22Rv1 (cell line): ENCODE measurements around the gene SND1.

Source experiments
- H3K27ac ChIP-seq: fragments of 450-650 bp; 2 replicates; pipeline ENCODE4 v1.5.1; 2017
- ZFX ChIP-seq: fragments of 450-650 bp; IDR thresholded peaks from 2 replicates; pipeline ENCODE4 v1.6.1; 2017; ENCODE audit warnings: antibody characterized with exemption, borderline replicate concordance
- TF ChIP-seq, protein P1 (sequence below): fragments of 450-650 bp; IDR thresholded peaks from 2 replicates; pipeline ENCODE4 v1.5.1; 2017; ENCODE audit warnings: mild to moderate bottlenecking

Gene SND1

DNA sequence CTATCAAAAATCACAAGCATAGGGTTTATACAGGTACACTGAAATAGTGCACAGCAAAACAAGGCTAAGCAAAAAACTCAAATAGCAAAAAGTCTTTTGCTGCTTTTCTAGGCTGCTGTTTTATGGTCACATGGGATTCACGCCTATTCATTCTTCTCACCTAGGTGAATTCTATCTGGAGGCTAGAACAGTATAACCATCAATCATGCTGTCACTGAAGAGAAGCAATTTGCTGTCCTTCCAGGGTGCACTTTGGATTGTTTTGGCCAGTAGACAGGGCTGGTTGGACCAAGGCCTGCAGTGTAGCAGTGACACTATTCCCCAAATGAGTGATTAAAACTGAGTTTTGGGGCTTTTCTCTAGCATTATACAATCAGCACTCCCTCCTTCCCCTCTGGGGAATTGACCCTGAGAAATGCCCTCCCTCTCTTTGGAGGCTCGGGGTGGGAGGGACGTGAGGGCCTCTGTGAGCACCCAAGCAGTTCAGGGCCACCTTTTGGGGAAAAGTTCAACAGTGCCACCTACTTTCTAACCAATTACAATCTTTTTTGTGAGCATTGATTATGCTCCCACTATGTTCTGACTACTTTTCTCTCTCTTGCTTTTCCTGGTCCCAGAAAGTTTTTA lies 16.2 kb upstream of the SND1 start:
- TF ChIP-seq, protein P1, sequence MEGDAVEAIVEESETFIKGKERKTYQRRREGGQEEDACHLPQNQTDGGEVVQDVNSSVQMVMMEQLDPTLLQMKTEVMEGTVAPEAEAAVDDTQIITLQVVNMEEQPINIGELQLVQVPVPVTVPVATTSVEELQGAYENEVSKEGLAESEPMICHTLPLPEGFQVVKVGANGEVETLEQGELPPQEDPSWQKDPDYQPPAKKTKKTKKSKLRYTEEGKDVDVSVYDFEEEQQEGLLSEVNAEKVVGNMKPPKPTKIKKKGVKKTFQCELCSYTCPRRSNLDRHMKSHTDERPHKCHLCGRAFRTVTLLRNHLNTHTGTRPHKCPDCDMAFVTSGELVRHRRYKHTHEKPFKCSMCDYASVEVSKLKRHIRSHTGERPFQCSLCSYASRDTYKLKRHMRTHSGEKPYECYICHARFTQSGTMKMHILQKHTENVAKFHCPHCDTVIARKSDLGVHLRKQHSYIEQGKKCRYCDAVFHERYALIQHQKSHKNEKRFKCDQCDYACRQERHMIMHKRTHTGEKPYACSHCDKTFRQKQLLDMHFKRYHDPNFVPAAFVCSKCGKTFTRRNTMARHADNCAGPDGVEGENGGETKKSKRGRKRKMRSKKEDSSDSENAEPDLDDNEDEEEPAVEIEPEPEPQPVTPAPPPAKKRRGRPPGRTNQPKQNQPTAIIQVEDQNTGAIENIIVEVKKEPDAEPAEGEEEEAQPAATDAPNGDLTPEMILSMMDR: no peak
- TF ChIP-seq ZFX: no peak
- H3K27ac ChIP-seq: no peak overlapping the region

DNA sequence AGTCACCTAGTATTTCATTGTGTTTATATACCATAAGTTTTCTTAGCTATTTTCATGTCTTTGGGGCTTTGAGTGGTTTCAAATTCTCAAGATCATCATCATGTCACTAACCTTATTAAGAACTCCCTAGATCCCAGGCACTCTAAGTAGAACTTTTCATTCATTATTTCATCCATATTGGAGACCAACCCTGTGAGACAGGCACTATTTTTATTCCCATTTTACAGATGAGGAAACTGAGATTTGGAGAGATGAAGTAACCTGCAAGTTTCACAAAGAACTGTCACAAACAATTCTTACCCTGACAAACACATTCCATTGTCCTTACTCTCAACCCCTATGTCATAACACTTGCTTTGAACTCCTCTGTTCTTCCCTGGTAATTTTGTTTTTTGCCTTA lies 13.8 kb upstream of the SND1 start:
- no peak overlapping the region for H3K27ac ChIP-seq
- TF ChIP-seq, protein P1: no peak
- TF ChIP-seq ZFX: no peak

DNA sequence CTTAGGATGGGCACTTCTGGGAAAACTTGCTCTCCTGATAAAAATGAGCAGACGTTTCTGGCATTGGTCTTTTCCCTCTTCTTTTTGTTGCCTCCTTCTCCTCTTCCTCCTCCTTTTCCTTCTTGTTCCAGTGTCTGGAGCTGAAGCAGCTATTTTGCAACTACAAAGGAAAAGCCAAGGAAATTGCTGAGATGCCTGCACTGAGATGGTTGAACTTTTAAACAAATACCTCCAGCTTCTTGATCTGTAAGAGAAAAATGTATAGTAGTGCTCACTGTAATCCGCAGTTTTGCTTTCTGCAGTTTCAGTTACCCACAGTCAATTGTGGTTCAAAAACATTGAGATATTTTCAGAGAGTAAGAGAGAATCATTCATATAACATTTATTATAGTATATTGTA lies 7.5 kb upstream of the SND1 start:
- TF ChIP-seq ZFX: no peak
- TF ChIP-seq, protein P1: no peak
- H3K27ac ChIP-seq: no peak overlapping the region

DNA sequence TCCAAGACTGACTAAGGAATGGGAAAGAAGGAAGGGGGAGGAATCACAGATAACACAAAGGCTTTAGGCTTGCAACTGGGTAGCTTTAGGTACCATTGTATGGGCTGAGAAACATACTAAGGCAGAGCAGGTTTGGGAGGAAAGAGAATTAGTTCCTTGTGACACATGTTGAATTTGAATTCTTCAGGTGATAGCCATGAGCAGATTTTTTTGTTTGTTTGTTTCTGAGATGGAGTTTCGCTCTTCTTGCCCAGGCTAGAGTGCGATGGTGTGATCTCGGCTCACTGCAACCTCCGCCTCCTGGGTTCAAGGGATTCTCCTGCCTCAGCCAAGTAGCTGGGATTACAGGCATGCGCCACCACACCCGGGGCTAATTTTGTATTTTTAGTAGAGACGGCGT lies 4.4 kb upstream of the SND1 start:
- no peak for TF ChIP-seq ZFX
- TF ChIP-seq, protein P1: no peak
- no peak overlapping the region for H3K27ac ChIP-seq

DNA sequence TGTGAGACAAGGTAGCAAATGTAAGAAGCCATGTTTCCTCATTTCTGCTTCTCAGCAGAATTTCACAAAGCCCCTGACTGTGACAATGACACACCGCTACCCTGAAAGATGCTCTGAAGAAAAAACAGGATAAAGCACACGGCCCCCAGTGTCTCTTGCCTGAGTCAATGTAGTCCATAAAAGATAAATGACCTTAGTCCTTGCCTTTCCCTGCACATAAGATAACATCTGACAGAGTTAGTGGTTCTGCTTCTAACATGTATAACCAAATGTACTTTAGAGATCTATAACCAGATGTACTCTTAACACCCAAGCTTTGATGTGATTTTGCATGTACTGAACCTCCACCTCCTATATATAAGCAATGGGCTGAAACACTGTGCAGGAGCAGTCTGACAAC lies 3.0 kb upstream of the SND1 start:
- TF ChIP-seq, protein P1: no peak
- no peak for TF ChIP-seq ZFX
- no peak overlapping the region for H3K27ac ChIP-seq

DNA sequence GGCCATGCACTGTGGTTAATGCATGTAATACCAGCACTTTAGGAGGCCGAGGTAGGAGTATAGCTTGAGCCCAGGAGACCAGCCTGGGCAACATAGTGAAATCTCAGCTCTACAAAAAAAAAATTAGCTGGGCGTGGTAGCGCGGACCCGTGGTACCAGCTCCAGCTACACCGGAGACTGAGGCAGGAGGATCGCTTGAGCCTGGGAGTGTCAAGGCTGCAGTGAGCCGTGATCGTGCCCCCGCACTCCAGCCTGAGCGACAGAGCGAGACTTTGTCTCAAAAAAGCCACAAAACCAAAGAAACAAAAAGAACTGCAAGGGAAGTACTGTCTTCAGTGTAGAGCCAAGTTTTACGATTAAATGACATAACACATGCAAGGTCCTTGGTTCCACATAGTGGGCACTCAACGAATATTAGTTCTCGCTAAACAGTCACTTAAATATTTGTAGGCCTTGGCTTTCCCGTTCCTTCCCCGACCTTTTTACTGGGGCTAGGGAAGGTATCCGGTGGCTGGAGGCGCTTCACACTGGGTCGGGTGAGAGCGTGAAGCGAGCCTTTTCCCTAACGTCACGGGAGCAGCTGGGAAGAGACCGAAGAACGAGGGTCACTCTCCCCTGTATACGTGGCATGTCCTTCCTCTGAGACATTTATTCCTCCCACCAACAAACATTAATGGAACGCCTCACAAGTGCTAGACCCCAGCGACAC lies 993 bp upstream of the SND1 start:
- TF ChIP-seq, protein P1: no peak
- no peak for TF ChIP-seq ZFX
- H3K27ac ChIP-seq: peak overlapping the region; percentile 79
